Peyer's patch (tissue), 4 donors: Measurements from ENCODE around the gene EPHA5.

Experiments used
- POLR2A ChIP-seq, 2 donors: fragments of 450-650 bp; IDR thresholded peaks; one replicate each; pipeline ENCODE4 v1.5.1; 2017; ENCODE audit warnings: antibody characterized with exemption in 2 of 2, mild to moderate bottlenecking in 2 of 2, moderate library complexity in 2 of 2
- TF ChIP-seq, protein P1 (sequence below), 6 experiments: fragments of 450-650 bp in 4 of 6; fragments of 200-600 bp in 2 of 6; sonication (generic) in 1 of 6; IDR thresholded peaks; one replicate each; pipeline ENCODE4 v1.5.1; 2017 to 2019; ENCODE audit warnings: antibody characterized with exemption in 6 of 6, mild to moderate bottlenecking in 3 of 6, moderate library complexity in 1 of 6

DNA sequence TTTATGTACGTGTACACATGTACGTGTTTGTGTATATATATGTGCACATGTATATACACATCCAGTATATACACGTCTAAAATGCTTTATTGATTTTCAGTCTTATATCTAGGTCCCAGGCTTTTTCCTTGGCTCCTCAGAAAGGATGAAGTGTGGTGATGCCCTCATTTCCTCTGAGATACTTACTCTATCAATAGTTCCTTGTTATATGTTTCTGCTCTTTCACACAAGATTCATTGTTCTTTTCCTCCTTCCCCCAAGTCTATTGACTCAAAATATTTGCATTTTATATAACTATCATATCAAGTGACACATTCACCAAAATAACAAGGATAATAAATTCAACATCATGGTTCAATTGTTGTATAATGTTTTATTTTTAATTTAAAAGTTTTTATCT lies 359.2 kb downstream of the EPHA5 start:
- TF ChIP-seq, protein P1, sequence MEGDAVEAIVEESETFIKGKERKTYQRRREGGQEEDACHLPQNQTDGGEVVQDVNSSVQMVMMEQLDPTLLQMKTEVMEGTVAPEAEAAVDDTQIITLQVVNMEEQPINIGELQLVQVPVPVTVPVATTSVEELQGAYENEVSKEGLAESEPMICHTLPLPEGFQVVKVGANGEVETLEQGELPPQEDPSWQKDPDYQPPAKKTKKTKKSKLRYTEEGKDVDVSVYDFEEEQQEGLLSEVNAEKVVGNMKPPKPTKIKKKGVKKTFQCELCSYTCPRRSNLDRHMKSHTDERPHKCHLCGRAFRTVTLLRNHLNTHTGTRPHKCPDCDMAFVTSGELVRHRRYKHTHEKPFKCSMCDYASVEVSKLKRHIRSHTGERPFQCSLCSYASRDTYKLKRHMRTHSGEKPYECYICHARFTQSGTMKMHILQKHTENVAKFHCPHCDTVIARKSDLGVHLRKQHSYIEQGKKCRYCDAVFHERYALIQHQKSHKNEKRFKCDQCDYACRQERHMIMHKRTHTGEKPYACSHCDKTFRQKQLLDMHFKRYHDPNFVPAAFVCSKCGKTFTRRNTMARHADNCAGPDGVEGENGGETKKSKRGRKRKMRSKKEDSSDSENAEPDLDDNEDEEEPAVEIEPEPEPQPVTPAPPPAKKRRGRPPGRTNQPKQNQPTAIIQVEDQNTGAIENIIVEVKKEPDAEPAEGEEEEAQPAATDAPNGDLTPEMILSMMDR (IDR thresholded peaks at IDR 0.05) = no peak
- no peak for TF ChIP-seq POLR2A (IDR thresholded peaks at IDR 0.05)
